D721Med (cell line): ENCODE results near the gene GPRC5D.
A peak's percentile ranks its signal among the peaks of the same experiment; 100 is the strongest.

Source experiments
- DNase-seq: peaks from one replicate; pipeline ENCODE4 v3.0.0; 2011; ENCODE audit warnings: low spot score; ENCODE audit not compliant: insufficient read length
- FAIRE-seq: peaks from 2 replicates; lab custom pipeline; 2011; peaks lifted over from hg19 to GRCh38; lab: Jason Lieb, UNC
- TF ChIP-seq, protein P1 (sequence below): IDR thresholded peaks from 2 replicates; pipeline ENCODE4 v1.5.1; 2012; ENCODE audit warnings: mild to moderate bottlenecking, control low read depth; ENCODE audit not compliant: insufficient read depth; ENCODE audit errors: missing control alignments

The GPRC5D gene

DNA sequence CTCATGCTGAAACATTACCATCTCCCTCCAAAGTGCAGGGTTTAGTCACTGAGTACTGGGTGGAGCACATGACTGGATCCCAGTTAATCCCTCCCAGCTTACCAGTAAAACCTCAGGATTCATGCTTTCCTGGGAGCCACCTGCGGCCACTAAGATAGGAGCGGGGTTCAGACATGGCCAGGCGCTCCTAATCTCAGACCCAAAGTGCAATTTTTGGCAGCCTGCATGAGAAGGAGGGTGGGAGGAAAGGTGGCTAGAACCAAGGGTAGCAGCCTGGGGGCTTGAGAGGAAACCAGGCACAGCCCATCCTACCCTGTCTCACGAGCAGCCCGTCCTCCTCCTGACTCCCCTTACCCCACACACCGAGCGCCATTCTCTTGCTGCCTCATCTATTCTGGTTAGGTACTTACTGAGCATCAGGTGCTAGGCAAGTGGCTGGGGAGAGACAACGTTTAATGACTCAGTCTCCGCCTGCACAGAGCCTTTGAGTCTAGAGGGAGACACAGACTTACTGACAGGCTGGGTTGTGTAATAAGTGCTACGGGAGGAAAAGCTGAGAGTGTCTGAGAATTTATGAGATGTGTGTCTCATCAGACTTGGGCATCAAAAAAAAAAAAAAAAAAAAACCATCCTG is 50.7 kb downstream of the GPRC5D start:
- no peak for FAIRE-seq
- peak; percentile 37 for DNase-seq

DNA sequence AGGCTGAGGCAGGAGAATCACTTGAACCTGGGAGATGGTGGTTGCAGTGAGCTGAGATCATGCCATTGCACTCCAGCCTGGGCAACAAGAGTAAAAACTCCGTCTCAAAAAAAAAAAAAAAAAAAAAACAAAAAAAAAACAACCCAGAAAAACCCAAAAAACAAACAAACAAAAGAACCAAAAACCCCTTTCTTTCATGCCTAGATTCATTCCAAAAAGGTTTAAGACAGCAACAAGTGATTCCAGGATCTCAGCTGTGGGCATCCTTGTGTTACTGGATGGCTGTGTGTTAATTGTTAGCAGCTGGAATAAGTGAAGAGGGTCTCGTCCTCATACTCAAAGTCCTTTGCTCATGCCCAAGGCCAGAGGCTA is 51.2 kb downstream of the GPRC5D start:
- DNase-seq (no peak), FAIRE-seq (no peak)
- TF ChIP-seq, protein P1, sequence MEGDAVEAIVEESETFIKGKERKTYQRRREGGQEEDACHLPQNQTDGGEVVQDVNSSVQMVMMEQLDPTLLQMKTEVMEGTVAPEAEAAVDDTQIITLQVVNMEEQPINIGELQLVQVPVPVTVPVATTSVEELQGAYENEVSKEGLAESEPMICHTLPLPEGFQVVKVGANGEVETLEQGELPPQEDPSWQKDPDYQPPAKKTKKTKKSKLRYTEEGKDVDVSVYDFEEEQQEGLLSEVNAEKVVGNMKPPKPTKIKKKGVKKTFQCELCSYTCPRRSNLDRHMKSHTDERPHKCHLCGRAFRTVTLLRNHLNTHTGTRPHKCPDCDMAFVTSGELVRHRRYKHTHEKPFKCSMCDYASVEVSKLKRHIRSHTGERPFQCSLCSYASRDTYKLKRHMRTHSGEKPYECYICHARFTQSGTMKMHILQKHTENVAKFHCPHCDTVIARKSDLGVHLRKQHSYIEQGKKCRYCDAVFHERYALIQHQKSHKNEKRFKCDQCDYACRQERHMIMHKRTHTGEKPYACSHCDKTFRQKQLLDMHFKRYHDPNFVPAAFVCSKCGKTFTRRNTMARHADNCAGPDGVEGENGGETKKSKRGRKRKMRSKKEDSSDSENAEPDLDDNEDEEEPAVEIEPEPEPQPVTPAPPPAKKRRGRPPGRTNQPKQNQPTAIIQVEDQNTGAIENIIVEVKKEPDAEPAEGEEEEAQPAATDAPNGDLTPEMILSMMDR, result no peak

More for the DNA sequence above, 50.7 kb downstream of the GPRC5D start:
- TF ChIP-seq, protein P1, result no peak

DNA sequence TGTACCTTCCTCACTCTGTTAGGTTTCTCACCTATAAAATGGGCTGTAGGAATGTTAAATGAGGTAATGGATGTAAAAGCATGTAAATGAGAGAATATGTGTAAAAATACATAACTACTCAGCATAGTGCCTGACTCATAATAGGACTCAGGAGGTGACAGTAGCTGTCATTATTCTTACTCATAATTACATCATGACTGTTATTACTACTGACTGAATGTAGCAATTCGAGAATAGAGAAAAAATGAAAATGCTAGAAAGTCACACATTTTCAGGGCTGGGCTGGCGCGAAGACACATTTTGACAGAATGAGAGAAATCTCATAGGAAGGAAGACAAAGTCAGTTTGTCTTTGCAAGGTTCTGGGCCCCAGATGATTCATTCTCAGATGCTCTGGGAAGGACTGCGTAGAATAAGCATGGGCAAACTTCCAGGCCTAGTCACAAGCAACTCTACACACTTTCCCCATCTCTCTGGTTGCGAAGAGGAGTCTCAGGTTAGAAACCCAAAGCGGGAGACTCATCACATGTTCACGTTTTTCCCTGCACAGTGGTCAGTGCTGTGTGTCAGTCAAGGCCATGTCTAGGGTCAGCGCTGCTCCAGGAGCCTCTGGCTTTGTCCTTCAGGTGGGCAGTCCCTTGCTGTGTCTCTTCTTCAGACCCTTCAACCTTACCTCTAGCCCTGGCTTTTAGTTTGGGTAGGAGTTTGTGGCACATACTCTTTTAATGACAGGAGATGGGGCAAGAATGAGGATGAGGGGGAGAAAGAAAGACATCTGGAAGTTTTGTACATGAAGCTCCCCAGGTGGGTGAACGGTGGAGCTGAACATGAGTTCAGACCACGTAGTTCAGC is 52.2 kb downstream of the GPRC5D start:
- FAIRE-seq, result no peak
- DNase-seq, result no peak
- TF ChIP-seq, protein P1, result no peak

DNA sequence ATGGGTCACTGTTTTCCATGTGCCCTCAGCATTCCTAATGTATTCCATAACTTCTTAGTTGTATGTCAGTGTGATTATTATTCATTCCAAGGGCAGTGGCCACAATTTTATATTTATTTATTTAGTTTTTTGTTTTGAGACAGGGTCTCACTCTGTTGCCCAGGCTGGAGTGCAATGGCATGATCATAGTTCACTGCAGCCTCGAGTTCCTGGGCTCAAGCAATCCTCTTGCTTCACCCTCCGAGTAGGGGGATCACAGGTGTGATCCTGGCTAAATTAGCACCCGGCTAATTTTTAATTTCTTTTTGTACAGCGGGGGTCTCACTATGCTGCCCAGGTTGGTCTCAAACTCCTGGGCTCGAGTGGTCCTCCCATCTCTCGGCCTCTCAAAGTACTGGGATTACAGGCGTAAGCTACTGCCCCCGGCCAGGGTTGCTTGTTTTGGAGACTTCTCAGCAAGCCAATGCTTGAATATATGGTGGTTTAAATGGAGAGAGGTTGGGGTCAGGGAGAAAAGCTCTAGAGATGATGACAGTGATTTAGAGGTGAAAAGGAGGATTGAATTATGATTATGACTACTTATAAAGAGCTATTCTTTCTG is 53.0 kb downstream of the GPRC5D start:
- DNase-seq, result no peak
- FAIRE-seq, result no peak
- TF ChIP-seq, protein P1, result no peak

DNA sequence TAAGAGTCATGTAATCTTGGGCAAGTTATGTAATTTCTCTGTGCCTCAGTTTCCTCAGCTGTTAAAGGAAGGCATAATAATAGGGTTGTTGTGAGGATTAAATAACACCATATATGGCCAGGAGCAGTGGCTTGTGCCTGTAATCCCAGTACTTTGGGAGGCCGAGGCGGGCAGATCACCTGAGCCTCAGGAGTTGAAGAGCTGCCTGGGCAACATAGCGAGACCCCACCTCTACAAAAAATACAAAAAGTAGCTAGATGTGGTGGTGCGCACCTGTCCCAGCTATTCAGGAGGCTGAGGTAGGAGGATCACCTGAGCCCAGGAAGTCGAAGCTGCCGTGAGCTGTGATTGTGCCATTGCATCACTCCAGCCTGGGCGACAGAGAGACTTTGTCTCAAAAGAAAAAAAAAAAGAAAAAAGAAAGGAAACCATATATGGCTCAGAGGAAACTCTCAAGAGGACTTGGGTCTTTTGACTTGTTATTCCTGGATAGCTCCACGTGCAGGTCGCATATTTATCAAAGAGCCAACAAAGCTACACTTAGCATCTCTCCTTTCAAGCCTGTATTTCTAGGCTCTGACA is 53.7 kb downstream of the GPRC5D start:
- FAIRE-seq (no peak), DNase-seq (no peak)
- TF ChIP-seq, protein P1, result no peak

DNA sequence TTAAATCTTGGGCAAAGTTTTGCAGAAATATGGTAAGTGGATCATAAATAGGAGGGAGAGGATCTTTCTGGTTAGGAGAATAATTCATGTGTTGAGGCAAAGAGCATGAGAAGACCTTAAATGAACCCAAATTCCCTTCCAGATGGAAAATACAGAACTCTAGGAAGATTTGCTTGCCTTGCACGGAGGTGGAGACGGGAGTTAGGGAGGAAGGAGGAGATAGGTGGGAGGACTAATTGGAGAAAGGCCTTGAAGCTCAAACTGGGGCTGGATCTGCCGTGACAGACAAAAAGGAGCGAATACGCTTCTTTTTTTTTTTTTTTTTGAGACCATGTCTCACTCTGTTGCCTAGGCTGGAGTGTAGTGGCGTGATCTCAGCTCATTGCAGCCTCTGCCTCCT is 54.7 kb downstream of the GPRC5D start:
- FAIRE-seq (no peak), DNase-seq (no peak)
- TF ChIP-seq, protein P1, result no peak
